WERI-Rb-1 (cell line): Measurements from ENCODE around the gene TRIM63.

ENCODE experiments used
- DNase-seq: peaks from one replicate; pipeline ENCODE4 v3.0.0-alpha.2; 2020
- H3K27ac ChIP-seq: fragments of 250-450 bp; sonication (Bioruptor Pico); 2 replicates; pipeline ENCODE4 v1.5.1; 2020; ENCODE audit warnings: mild to moderate bottlenecking, moderate library complexity
- H3K27me3 ChIP-seq: fragments of 250-450 bp; sonication (Bioruptor Pico); 2 replicates; pipeline ENCODE4 v1.5.1; 2021; ENCODE audit warnings: mild to moderate bottlenecking, low read depth, moderate library complexity; ENCODE audit not compliant: insufficient read depth, severe bottlenecking
- H3K36me3 ChIP-seq: fragments of 250-450 bp; sonication (Bioruptor Pico); 2 replicates; pipeline ENCODE4 v1.5.1; 2020; ENCODE audit warnings: mild to moderate bottlenecking, moderate library complexity
- H3K4me3 ChIP-seq: 2 replicates; pipeline ENCODE4 v1.5.1; 2011; ENCODE audit warnings: low read depth, mild to moderate bottlenecking, control low read depth, low read length
- H3K9me3 ChIP-seq: fragments of 250-450 bp; sonication (Bioruptor Pico); 2 replicates; pipeline ENCODE4 v1.5.1; 2021; ENCODE audit warnings: mild to moderate bottlenecking, moderate library complexity; ENCODE audit not compliant: severe bottlenecking
- TF ChIP-seq, protein P1 (sequence below): IDR thresholded peaks from 2 replicates; pipeline ENCODE4 v1.5.1; 2011; ENCODE audit warnings: low read depth, mild to moderate bottlenecking, control low read depth, inconsistent platforms, low read length

The TRIM63 gene

DNA sequence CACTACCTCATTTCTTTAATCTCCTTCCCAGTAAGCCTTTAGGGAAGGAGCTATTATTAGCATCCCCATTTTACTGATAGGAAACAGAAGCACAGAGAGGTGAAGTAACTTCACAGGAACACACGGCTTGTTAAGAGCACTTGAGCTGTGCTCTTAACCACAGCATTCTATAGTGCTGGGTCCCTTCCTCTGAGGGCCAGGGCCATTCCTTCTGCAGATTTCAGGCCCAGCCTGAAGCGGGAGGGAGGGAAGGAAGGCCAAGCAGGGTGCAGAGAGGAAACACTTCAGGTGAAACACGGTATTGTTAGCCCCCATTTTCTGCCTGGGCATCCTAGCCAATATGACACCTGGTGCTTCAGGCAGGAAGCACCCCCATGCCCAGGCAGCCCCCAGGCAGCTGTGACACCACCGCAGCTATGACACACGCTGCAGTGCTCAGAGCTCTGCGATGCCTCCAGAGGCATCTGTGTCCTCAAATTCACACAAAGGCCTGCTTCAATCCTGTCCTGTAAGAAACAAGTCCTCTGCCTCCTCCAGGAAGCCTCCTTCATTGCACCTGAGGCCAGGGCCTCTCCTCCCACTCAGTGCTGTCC, 50.4 kb downstream of the TRIM63 start:
- H3K9me3 ChIP-seq = no peaks in the 10 kb centered on the region
- H3K4me3 ChIP-seq = peak overlapping the region; percentile 30
- H3K27ac ChIP-seq = peak overlapping the region; percentile 95
- no peaks in the 10 kb centered on the region for H3K27me3 ChIP-seq
- DNase-seq = no peak
- TF ChIP-seq, protein P1, sequence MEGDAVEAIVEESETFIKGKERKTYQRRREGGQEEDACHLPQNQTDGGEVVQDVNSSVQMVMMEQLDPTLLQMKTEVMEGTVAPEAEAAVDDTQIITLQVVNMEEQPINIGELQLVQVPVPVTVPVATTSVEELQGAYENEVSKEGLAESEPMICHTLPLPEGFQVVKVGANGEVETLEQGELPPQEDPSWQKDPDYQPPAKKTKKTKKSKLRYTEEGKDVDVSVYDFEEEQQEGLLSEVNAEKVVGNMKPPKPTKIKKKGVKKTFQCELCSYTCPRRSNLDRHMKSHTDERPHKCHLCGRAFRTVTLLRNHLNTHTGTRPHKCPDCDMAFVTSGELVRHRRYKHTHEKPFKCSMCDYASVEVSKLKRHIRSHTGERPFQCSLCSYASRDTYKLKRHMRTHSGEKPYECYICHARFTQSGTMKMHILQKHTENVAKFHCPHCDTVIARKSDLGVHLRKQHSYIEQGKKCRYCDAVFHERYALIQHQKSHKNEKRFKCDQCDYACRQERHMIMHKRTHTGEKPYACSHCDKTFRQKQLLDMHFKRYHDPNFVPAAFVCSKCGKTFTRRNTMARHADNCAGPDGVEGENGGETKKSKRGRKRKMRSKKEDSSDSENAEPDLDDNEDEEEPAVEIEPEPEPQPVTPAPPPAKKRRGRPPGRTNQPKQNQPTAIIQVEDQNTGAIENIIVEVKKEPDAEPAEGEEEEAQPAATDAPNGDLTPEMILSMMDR = no peak
- no peaks in the 10 kb centered on the region for H3K36me3 ChIP-seq

DNA sequence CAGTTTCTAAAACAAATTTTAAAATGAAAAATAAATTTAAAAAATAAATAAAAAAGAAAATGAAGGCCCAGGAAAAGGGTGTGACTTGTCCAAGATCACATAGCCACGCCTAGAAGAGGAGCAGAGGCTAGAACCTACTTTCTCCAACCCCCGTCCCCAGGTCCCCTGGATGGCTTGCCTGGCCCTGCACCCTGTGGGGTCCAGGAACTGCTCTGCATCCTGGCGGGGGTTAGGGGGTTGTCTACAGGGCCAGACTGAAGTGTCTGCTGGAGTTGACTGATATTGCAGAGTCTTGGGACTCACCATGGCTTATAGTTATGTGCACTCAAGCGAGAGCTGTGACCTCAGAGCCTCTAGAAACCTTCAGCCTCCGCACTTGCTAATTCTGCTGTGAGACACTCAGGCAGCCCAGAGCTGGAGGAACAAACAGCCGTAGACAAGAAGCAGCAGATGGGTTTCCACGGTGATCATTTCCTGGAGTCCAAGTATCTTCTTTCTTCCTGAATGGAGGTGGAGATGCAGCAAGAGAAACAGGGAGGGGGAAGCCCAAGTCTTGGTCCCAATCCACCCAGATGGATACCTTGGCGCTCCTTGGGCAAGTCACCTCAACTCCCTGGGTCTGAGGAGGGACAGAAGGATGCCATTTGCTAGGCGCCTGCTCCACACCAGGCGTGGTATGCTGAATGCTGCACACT, 51.0 kb downstream of the TRIM63 start:
- no peaks in the 10 kb centered on the region for H3K36me3 ChIP-seq
- no peaks in the 10 kb centered on the region for H3K9me3 ChIP-seq
- TF ChIP-seq, protein P1 = no peak
- H3K27me3 ChIP-seq = no peaks in the 10 kb centered on the region
- peak; percentile 89 for DNase-seq
- H3K27ac ChIP-seq = peak overlapping the region; percentile 95
- peak overlapping the region; percentile 30 for H3K4me3 ChIP-seq

- TF ChIP-seq, protein P1 = no peak
- Histone ChIP-seq H3K9me3 (no peaks in the 10 kb centered on the region), H3K4me3 (no peak overlapping the region), H3K27me3 (no peaks in the 10 kb centered on the region), H3K27ac (peak overlapping the region; percentile 95), H3K36me3 (no peaks in the 10 kb centered on the region)
- no peak for DNase-seq
Measured at GRCh38 chr1:26015358-26015757, 52.1 kb downstream of the TRIM63 start.

DNA sequence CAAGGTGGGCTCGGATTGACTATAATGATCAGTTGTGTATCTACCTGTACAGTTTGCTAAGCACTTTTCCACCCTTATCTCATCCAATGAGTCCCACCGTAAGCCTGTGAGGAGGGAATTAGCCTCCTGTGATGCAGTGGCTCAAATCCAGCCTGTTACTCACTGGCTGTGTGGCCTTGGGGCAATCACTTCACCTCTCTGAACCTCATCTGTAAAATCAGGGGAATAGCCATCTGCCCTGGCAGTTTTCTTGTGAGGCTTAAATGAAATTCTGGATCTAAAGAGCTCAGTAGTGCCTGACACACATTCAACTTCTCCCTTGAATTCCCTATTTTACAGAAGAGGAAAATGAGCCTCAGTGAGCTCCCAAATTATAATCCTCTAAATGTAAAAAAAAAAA, 53.3 kb downstream of the TRIM63 start:
- TF ChIP-seq, protein P1 = no peak

DNA sequence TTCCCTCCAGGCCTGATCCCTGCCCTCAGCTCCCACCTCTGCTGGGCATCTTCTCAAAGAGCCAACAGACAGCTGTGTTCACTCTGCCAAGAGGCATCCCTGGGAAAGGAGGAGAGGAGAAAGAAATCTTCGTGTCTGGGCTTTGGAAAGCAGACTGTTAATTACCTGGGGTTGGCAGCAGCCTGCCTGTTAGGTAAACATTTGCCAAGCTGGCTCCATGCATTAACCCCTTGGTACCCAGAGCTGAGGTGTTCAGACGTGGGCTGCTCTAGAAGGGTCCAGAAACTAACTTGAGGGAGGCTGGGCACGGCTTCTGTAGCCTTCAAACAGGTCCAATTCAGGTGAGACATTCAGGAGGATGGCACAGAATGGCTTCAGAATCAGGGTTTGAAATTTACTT, 54.6 kb downstream of the TRIM63 start:
- TF ChIP-seq, protein P1 = no peak
- Histone ChIP-seq H3K36me3 (no peaks in the 10 kb centered on the region), H3K9me3 (no peaks in the 10 kb centered on the region), H3K27me3 (no peaks in the 10 kb centered on the region), H3K27ac (no peak overlapping the region), H3K4me3 (no peak overlapping the region)
- DNase-seq = no peak

More for the DNA sequence above, 53.3 kb downstream of the TRIM63 start:
- H3K9me3 ChIP-seq = no peaks in the 10 kb centered on the region
- H3K27me3 ChIP-seq = no peaks in the 10 kb centered on the region
- H3K4me3 ChIP-seq = no peak overlapping the region
- no peaks in the 10 kb centered on the region for H3K36me3 ChIP-seq
- no peak for DNase-seq
- no peak overlapping the region for H3K27ac ChIP-seq
